Posterior vena cava (tissue), 2 donors: ENCODE data around the gene ITIH3. TPM values are rescaled to one million over a fixed set of nuclear protein-coding genes. Genes with fewer than 3 reads are reported as not detected.

Experiments used
- DNase-seq: peaks from one replicate; pipeline ENCODE4 v3.0.0-alpha.2; 2020; ENCODE audit warnings: low spot score
- intact Hi-C, 2 donors: fragments of 100-400 bp; cut with DNase I; formaldehyde crosslinking; loops; one replicate each; pipeline versions ENCODE4 v1.14.1 to v1.14.2; 2022 to 2023
- total RNA-seq, 2 donors: library from RNA; stranded (reverse); fragmentation: NEBNext Ultra II Directional; extraction: Animal tissue kit (Norgen Biotek cat#: 25700); gene quantifications; one replicate each; pipeline ENCODE4 v1.2.1, GENCODE V29; 2021
- donor health status: DM: yes; HTN: yes; CAD: no.
- donor health status: DM: yes; HTN: yes; CAD: no.

Gene ITIH3
- total RNA-seq, 2 donors from 2014 or later: 14.8 to 16.1 TPM

- intact Hi-C loops: no loop called here
- DNase-seq: no peak
These were observed 3.2 kb upstream of the ITIH3 start for GRCh38 chr3:52791366-52791765.

DNA sequence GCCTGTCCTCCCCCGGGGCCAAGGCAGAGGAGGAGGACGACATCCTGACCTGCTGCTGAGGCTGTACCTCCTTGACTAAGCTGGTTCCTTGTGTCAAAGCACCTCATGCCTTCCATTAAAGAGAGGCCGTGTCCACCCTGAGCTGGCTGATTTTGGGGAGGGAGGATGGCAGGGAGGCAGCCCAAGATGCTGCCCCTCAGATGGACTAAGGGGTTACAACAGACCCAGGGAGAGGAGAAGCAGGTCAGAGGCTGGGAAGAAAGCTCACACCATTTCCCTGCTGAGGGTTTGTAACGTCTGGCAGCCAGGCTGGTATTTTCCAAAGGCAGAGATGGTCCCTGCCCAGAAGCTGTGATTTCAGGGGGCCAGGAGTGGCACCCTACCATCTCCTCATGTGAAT lies 2.7 kb upstream of the ITIH3 start:
- intact Hi-C loops: no loop called here
- DNase-seq: no peak

DNA sequence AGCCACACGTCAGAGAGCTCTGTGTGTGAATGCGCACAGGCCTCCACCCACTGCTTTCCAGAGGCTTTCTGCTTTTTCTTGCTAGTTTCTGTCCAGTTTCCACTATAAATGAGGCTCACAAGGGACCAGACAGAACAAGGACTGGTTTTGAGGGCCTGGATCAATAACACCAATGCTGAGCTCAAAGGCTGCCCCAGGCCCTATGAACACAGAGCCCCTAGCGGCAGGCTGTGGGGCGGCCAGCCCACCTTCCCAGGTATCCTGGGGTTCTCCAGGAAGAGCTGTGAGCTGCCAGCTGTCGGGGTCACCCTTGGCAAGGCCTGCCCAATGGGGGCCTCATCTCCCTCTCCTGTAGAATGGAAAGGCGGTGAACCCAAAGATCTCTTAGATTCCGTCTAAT lies 2.2 kb upstream of the ITIH3 start:
- intact Hi-C loops: no loop called here
- DNase-seq: no peak

GRCh38 chr3:52792961-52793695 lies 1.5 kb upstream of the ITIH3 start:
- no peak for DNase-seq
- intact Hi-C loops: no loop called here

GRCh38 chr3:52793702-52794611 lies 639 bp upstream of the ITIH3 start:
- no peak for DNase-seq
- intact Hi-C loops: no loop called here

- intact Hi-C loops: no loop called here
- DNase-seq: no peak
These were observed 803 bp downstream of the ITIH3 start for GRCh38 chr3:52795298-52795900.

- DNase-seq: no peak
These were observed 1.8 kb downstream of the ITIH3 start for GRCh38 chr3:52796411-52796810.

DNA sequence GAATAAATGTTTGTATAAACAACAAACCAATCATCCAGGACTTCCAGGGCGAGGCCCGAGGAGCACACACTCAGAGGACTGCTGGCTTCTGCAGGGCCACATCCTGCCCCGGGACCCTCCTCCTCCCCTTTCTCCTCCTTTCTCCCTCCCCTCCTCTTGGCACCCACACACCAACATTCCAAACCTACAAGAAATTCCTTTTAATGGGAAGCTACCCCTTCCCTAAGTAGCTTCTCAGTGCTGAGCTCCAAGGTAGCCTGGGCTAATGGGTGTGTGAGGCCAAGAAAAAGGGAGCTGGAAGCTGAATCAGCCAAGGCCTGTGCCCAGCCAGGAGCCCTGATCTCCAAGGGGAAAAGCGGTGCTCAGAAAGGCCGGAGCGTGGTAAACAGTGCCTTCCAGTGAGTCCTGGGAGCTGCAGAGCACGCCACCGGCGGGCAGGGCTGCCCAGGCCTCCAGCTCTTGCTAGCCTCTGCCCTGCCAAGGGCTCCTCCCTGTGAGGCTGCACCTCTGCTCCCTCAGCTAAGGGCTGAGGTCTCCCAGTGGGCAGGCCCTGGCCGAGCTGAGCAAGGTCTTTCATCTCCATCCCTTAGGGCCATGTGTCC lies 3.9 kb downstream of the ITIH3 start:
- intact Hi-C loops: no loop called here
- DNase-seq: no peak

More at GRCh38 chr3:52796411-52796810, 1.8 kb downstream of the ITIH3 start:
- intact Hi-C loops: no loop called here

GRCh38 chr3:52798978-52799476 lies 4.4 kb downstream of the ITIH3 start:
- DNase-seq: no peak
- intact Hi-C loops: no loop called here

- DNase-seq: no peak
- intact Hi-C loops: no loop called here
These were observed 5.5 kb downstream of the ITIH3 start for GRCh38 chr3:52800079-52800478.

- intact Hi-C loops: no loop called here
- DNase-seq: no peak
These were observed 7.2 kb downstream of the ITIH3 start for GRCh38 chr3:52801839-52802238.

- no peak for DNase-seq
- intact Hi-C loops: no loop called here
These were observed 10.9 kb downstream of the ITIH3 start for GRCh38 chr3:52805270-52806039.

- DNase-seq: no peak
- intact Hi-C loops: no loop called here
These were observed 14.6 kb downstream of the ITIH3 start for GRCh38 chr3:52809149-52809548.

- DNase-seq: no peak
- intact Hi-C loops: no loop called here
These were observed 15.2 kb downstream of the ITIH3 start for GRCh38 chr3:52809662-52810377.

- no peak for DNase-seq
- intact Hi-C loops: no loop called here
These were observed 16.3 kb downstream of the ITIH3 start for GRCh38 chr3:52810923-52811322.

DNA sequence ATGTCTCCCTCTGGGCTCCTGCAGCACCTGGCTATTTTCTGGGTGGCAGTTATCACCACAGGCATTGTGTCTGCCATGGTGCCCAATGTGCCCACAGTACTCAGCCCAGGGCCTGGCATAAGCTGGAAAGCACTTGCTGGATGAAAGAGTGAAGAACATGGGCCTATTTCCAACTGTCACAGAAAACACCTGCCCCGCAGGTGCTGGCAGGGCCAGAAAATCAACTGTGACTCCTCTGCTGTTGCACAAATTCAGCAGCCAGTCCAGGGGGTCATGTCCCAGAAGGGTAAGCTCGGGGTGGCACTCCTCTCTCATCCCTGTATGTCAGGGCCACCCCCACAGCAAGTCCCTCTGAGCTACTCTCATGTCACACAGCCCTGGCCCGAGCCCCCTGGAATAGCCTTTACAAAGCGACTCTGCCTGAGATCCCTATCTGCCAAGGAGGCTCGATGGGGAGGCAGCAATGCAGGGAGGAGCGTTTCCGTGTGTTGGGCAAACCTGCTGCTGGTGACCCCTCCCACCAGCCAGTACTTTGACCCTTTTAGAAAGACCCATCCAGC lies 16.9 kb downstream of the ITIH3 start:
- intact Hi-C loops: no loop called here
- no peak for DNase-seq

DNA sequence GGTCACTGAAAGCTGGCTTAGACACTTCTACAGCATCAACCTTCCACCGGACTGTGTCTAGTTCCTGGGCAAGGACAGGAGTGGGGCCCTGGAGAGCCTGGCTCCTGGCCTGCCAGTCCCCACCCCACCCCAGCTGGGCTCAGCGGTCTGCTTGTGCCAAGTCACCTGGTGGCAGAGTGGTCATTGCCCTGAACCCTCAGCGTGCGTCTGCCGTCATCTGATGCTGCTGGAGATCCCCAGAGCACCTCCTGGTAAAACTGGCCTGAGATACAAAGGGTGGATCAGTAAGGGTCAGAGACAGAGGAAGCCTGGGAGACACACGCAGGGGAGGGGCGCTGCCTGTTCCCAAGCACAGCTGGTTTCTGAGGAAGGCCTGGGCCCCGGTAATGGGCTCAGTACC lies 19.2 kb downstream of the ITIH3 start:
- DNase-seq: no peak
- intact Hi-C loops: no loop called here

GRCh38 chr3:52816199-52816598 lies 21.6 kb downstream of the ITIH3 start:
- no peak for DNase-seq
- intact Hi-C loops: no loop called here
